BE2C (cell line): ENCODE results near the gene DPM3.

Experiments used
- DNase-seq: peaks from one replicate; pipeline ENCODE4 v3.0.0-alpha.2; 2020
- H3K27me3 ChIP-seq: fragments of 250-450 bp; sonication (Bioruptor Pico); 2 replicates; pipeline ENCODE4 v1.5.1; 2020; ENCODE audit warnings: mild to moderate bottlenecking
- H3K36me3 ChIP-seq: fragments of 250-450 bp; sonication (Bioruptor Pico); 2 replicates; pipeline ENCODE4 v1.5.1; 2020; ENCODE audit warnings: mild to moderate bottlenecking
- H3K4me1 ChIP-seq: fragments of 250-450 bp; sonication (Bioruptor Pico); 2 replicates; pipeline ENCODE4 v1.5.1; 2020
- H3K4me3 ChIP-seq: 2 replicates; pipeline ENCODE4 v1.5.1; 2011; ENCODE audit warnings: low read depth, low read length
- H3K9me3 ChIP-seq: fragments of 250-450 bp; sonication (Bioruptor Pico); 2 replicates; pipeline ENCODE4 v1.5.1; 2020
- CTCF ChIP-seq: IDR thresholded peaks from 2 replicates; pipeline ENCODE4 v1.5.1; 2012; ENCODE audit warnings: mild to moderate bottlenecking, low read depth, low read length

DPM3 gene

GRCh38 chr1:155117610-155118009, 22.7 kb downstream of the DPM3 start:
- no peak for TF ChIP-seq CTCF
- no peaks in the 10 kb centered on the region for H3K9me3 ChIP-seq
- H3K36me3 ChIP-seq = no peaks in the 10 kb centered on the region
- H3K27me3 ChIP-seq = no peaks in the 10 kb centered on the region
- DNase-seq = no peak
- no peaks in the 10 kb centered on the region for H3K4me1 ChIP-seq
- H3K4me3 ChIP-seq = no peak overlapping the region

GRCh38 chr1:155116113-155116764, 24.1 kb downstream of the DPM3 start:
- no peaks in the 10 kb centered on the region for H3K9me3 ChIP-seq
- no peak for TF ChIP-seq CTCF

GRCh38 chr1:155113450-155113980, 26.8 kb downstream of the DPM3 start:
- Histone ChIP-seq H3K4me3 (no peak overlapping the region), H3K36me3 (no peaks in the 10 kb centered on the region), H3K9me3 (no peaks in the 10 kb centered on the region), H3K27me3 (no peaks in the 10 kb centered on the region), H3K4me1 (no peaks in the 10 kb centered on the region)
- no peak for TF ChIP-seq CTCF
- DNase-seq = no peak

More at GRCh38 chr1:155116113-155116764, 24.1 kb downstream of the DPM3 start:
- DNase-seq = no peak
- H3K27me3 ChIP-seq = no peaks in the 10 kb centered on the region
- H3K4me3 ChIP-seq = no peak overlapping the region
- H3K36me3 ChIP-seq = no peaks in the 10 kb centered on the region
- H3K4me1 ChIP-seq = no peaks in the 10 kb centered on the region

GRCh38 chr1:155110826-155111225, 29.5 kb downstream of the DPM3 start:
- TF ChIP-seq CTCF = no peak
- no peak for DNase-seq
- Histone ChIP-seq H3K4me1 (no peaks in the 10 kb centered on the region), H3K4me3 (no peak overlapping the region), H3K27me3 (no peaks in the 10 kb centered on the region), H3K36me3 (no peaks in the 10 kb centered on the region), H3K9me3 (no peaks in the 10 kb centered on the region)

GRCh38 chr1:155110381-155110780, 29.9 kb downstream of the DPM3 start:
- no peak for DNase-seq
- no peaks in the 10 kb centered on the region for H3K4me1 ChIP-seq
- no peaks in the 10 kb centered on the region for H3K36me3 ChIP-seq
- H3K4me3 ChIP-seq = no peak overlapping the region
- no peaks in the 10 kb centered on the region for H3K9me3 ChIP-seq
- no peaks in the 10 kb centered on the region for H3K27me3 ChIP-seq
- no peak for TF ChIP-seq CTCF

GRCh38 chr1:155108296-155108695, 32.0 kb downstream of the DPM3 start:
- H3K9me3 ChIP-seq = no peaks in the 10 kb centered on the region
- DNase-seq = no peak
- H3K36me3 ChIP-seq = no peaks in the 10 kb centered on the region
- H3K4me3 ChIP-seq = no peak overlapping the region
- H3K4me1 ChIP-seq = no peaks in the 10 kb centered on the region
- TF ChIP-seq CTCF = no peak
- H3K27me3 ChIP-seq = no peaks in the 10 kb centered on the region
